HG02642 (cell line): Measurements from ENCODE around the gene ST3GAL2.
"Not testable (repeated sequence)": the region's sequence is repeated elsewhere in the genome, so short reads cannot be mapped to it uniquely, and the experiment has no call there.

Source experiments
- ATAC-seq: cut with Tn5 transposase; IDR thresholded peaks from one replicate; pipeline ENCODE4 v1.9.1; 2021; ENCODE audit warnings: mild to moderate bottlenecking; ENCODE audit not compliant: unreplicated experiment, poor library complexity

ST3GAL2 gene

GRCh38 chr16:70468776-70469525, 30.1 kb upstream of the ST3GAL2 start:
- ATAC-seq, result no peak

- ATAC-seq, result no peak
These were observed 28.7 kb upstream of the ST3GAL2 start for GRCh38 chr16:70467608-70468007.

GRCh38 chr16:70467113-70467512, 28.2 kb upstream of the ST3GAL2 start:
- no peak for ATAC-seq

GRCh38 chr16:70466805-70467076, 27.8 kb upstream of the ST3GAL2 start:
- ATAC-seq, result no peak

- ATAC-seq, result no peak
These were observed 27.3 kb upstream of the ST3GAL2 start for GRCh38 chr16:70465999-70466804.

GRCh38 chr16:70463235-70463634, 24.3 kb upstream of the ST3GAL2 start:
- no peak for ATAC-seq

- no peak for ATAC-seq
These were observed 21.9 kb upstream of the ST3GAL2 start for GRCh38 chr16:70460737-70461261.

- no peak for ATAC-seq
These were observed 18.7 kb upstream of the ST3GAL2 start for GRCh38 chr16:70457446-70458166.

- no peak for ATAC-seq
These were observed 17.0 kb upstream of the ST3GAL2 start for GRCh38 chr16:70455910-70456309.

- ATAC-seq, result peak; percentile 87
These were observed 15.5 kb upstream of the ST3GAL2 start, which contains the start of gene FCSK for GRCh38 chr16:70454222-70455034. Gene FCSK (plus strand): TSS chr16:70454595. CDS start chr16:70463191, 8,596 bp downstream.

GRCh38 chr16:70453892-70454221, 15.0 kb upstream of the ST3GAL2 start:
- ATAC-seq, result peak; percentile 12

GRCh38 chr16:70453117-70453891, 14.4 kb upstream of the ST3GAL2 start:
- ATAC-seq, result no peak

GRCh38 chr16:70451004-70451340, 12.1 kb upstream of the ST3GAL2 start:
- ATAC-seq, result not testable (repeated sequence)

GRCh38 chr16:70450142-70451003, 11.5 kb upstream of the ST3GAL2 start:
- ATAC-seq, result not testable (repeated sequence)

GRCh38 chr16:70448075-70448474, 9.2 kb upstream of the ST3GAL2 start:
- no peak for ATAC-seq

- no peak for ATAC-seq
These were observed 5.6 kb upstream of the ST3GAL2 start for GRCh38 chr16:70444249-70445063.

- no peak for ATAC-seq
These were observed 3.4 kb upstream of the ST3GAL2 start for GRCh38 chr16:70442344-70442743.
